GM18499 (cell line): ENCODE measurements around the gene CDS1.
"Not testable (repeated sequence)": the region's sequence is repeated elsewhere in the genome, so short reads cannot be mapped to it uniquely, and the experiment has no call there.

Experiments
- ATAC-seq: cut with Tn5 transposase; IDR thresholded peaks from one replicate; pipeline ENCODE4 v1.9.1; 2021; ENCODE audit warnings: moderate number of reproducible peaks; ENCODE audit not compliant: insufficient read depth, unreplicated experiment

Gene CDS1

DNA sequence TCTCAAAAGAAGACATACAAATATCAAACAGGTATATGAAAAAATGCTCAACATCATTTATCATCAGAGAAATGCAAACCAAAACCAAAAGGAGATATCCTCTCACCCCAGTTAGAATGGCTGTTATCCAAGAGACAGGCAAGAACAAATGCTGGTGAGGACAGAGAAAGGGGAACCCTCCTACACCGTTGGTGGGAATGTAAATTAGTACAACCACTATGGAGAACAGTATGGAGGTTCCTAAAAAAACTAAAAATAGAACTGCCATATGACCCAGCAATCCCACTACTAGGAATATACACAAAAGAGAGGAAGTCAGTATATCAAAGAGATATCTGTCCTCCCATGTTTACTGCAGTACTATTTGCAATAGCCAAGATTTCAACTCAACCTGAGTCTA, 83.5 kb downstream of the CDS1 start:
- ATAC-seq = no peak

DNA sequence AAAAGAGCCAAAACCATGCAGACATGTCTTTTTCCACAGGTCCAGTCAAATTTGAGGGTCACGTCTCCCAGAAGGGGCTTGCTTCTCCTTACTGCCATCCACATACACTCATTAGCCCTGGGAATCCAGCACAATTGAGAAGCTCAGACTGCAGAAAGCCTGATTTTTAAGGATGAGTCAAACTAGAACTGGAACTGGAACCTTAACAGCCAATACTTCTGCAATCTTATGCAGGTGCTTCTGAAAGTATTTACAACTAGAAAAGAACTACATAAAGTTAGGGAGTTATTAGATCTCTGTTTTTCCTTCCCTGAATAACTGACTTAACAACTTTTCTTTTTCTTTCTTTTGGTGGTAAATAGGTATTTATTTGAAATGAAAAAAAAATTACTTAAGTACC, 86.3 kb downstream of the CDS1 start:
- peak; percentile 66 for ATAC-seq

DNA sequence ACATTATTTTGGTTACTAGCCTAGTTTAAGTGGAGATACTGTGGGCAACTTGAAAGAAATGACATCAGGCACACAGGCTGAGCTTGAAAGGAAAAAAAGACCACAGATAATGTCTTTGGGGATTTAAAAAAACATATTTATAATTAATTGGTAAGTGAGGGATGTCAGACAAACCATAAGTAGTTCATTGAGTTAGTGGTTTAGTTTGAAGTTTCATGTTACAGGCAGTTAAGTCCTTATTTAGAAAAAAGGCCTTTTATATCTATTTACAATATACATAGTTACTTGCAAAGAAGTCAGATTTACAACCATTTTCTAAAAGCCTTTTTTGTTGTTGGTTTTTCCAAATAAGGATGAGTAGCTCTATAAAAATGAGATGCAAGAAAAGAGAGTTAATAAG, 89.2 kb downstream of the CDS1 start:
- ATAC-seq = no peak

DNA sequence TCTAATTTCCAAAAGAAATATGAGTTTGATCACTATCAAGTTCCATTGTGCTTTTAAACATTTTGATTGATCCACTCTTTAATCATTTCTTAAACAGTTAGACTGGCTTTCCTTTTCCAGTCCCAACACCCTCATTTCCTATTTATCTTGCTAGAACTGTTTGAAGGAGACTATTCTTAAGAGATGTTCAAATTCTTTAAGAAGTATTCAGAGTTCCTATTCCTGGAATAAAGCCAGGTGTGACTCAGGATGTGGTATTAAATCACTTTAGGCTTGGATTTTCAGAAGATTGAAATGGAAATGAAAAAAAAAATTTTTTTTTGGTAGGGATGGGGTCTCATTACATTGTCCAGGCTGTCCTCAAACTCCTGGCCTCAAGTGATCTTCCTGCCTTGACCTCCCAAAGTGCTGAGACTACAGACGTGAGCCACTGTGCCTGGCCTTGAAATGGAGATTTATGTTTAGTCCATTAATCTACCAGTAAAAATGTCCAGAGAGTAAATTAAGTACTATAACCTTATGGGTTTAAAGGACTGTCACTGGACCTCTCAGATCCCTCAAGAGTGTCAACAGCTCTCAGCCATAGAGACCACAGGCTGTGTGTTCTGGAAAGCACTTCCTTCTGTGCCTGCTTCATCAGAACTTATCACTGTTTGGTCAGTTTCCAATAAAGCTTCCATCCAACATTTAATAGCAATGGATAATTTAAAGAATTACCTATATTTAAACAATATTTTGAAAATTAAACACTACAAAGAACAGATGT, 90.7 kb downstream of the CDS1 start:
- no peak for ATAC-seq

DNA sequence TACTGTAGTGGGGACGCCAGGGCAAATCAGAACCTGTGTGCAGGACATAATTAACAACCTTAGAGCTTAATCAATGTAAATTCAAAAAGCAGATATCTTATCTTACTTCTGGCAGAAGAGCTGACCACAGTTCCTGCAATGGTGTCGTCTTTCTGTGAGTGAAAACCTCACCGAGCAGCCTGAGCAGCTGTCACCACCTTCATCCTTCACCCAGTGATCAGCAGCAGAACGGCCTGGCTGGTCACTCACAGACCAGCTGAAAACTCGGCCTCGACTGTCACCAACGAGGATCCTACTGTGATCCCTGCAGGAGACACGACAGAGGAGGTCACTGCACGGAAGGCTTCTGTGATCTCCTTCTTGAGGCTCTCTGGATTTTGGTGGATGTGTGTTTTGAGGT, 94.2 kb downstream of the CDS1 start:
- ATAC-seq = no peak

DNA sequence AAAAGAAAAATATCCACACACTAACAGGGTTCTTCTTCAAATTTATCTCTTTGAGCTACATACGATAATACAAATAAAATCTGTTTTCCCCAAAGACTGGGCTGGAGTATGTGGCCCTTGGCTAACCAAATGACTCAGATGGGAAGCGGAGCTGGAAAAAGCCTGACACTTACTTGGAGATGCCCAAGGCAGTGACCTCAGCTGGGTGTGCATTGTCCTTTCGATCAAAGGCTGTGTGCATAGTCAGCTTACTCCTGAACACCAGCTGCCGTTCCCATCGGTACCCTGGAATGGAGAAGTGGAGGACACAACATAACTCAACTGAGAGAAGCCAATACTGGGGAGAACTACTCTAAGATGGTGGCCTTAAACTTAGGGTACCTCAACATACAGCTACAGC, 95.1 kb downstream of the CDS1 start:
- ATAC-seq = no peak

DNA sequence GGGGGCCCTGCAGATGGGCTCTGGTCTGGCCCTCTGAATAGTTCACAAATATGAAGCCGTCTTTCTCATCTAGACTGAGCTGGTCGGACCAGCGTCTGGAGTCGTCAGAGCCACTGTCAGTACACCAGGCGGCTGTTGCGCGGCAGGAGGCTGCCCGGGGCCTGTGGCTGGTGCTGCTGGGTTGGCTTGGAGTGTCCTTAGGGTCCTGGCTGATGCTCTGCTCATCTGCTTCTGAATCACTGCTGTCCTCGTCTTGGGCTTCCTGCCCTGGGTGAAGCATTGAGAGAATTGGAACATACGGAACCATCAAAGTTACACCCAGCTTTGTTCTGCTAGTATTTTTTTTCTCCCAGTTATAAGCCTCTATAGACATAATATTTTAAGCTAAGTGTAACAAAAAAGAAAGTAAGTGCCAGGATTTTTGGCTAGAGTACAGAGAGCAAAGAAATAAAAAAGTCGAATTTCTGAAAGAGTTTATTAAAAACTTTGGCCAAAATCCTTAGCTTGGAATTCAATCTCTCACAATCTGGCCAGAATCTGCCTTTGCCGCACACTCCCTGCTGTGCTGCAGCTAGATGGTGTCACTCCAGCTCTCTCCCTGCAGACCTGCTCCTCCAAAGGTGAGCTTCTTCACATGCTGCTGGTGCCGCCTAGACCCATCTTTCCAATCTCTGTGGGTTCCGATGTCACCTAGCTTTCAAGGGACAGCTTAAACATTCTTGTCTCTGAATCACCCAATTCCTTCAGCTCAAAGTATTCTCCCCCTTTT, 96.2 kb downstream of the CDS1 start:
- ATAC-seq = no peak

DNA sequence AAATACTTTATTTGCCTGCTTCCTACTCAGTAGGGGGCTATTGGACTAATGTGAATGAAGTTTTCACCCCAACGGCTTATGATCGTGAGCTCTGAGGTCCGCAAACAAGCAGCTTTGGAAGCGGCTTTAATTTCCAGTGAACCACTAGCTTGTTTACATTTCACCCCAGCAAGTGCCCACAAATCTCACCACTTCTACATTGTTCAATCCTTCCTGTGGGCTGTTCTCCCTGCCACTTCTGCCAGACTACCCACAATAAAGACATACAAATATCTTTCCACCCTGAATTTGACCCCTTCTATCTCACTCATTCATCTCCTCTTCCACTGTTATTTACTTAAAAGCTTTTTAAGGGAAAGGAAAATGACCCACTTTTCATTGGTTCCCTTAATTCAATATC, 98.0 kb downstream of the CDS1 start:
- no peak for ATAC-seq

DNA sequence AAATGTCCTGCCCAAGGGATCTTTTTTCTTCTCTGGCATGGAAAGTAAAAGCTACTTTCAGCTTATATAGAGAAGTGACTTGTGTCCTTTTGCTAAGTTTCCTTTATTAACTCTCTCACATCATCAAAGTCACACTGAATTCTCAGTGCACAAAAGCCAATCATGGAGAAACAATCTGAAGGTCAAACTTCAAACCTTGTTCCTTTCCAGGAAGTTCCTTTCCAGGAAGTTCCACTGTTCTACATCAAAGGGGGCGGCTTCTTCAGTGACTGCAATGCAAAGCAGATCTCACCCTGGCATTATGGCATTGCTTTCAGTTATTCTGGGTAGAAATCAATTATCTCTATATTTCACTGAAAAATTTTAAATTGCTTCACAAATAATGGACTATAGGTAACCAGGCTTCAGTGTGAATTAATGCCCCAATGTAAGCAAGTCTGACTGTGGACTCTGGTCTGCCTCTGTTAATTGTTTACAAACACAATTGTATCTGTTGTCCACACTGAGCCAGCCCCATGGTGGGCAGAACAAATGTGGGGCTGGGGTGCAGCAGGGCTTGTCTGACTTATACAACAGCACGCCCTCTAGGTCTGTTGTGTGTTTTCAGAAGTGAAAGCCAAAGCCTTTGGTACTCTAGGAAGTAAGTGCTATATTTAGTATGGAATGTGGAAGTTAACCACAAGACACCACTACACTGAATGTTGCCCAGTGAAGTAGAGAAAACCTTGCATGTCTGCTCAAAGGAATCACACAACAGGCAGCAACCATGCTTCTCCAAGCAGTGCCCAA, 98.8 kb downstream of the CDS1 start:
- no peak for ATAC-seq

DNA sequence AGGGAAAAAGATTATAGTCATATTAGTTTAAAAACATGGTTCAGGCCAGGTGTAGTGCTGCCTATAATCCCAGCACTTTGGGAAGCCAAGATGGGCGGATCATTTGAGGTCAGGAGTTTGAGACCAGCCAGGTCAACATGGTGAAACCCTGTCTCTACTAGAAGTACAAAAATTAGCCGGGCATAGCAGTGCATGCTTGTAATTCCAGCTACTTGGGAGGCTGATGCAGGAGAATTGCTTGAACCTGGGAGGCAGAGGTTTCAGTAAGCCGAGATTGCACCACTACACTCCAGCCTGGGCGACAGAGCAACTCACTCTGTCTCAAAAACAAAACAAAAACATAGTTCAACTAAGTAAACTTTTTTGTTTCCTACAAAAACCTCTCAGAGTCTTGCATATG, 99.7 kb downstream of the CDS1 start:
- ATAC-seq = not testable (repeated sequence)

DNA sequence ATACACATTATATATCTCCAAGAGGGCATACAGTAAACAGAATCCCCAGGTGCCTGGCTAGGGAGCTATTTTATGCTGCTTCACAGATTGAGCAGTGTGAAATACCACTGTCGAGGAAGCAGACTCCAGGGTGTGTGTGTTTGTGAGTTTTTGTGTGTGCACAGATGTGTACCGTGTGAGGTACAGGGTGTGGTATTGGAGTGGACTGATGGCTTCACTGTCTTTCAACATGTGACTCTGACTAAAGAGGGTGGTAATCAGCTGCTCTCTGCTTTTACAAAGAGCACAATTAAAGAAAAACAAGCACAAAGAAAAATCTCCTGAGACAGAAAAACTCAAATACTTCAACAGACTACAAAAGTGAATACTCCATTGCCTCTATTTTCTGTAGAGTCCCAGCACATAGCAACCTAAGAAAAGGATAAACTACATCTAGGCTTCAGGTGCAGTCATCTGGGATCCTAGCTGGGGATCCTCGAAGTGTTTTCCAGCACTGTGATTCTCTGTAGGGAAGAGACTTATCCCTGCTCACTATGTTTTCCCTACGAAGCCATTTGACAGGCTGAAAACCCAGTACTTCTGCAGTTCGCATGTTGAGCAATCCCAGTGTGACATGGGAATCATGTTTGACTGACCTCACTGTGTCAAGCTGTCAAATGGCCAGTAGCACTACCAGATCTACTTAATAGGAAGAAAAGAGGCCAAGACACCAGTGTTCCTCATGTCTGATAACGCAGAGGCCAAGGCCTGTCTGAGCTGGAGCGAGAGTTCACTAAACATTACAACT, 100.3 kb downstream of the CDS1 start:
- no peak for ATAC-seq

DNA sequence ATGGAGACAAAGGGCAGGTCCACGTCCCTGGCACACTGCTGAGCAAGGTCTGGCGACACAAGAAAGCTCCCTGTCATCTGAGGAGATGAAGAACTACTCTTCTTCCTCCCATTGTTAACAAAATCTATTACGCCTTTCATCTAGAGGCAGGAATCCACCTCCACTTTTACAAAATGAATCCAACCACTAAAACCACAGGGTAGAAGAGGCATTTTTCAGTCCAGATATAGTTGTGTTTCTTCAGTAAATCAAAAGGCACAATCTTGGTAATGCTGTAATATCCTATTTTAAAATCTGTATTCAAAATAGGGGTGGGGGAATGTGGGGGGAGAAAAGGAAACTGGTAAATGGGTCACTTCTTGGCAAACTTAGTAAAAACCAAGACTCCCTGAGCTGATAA, 101.4 kb downstream of the CDS1 start:
- ATAC-seq = no peak

DNA sequence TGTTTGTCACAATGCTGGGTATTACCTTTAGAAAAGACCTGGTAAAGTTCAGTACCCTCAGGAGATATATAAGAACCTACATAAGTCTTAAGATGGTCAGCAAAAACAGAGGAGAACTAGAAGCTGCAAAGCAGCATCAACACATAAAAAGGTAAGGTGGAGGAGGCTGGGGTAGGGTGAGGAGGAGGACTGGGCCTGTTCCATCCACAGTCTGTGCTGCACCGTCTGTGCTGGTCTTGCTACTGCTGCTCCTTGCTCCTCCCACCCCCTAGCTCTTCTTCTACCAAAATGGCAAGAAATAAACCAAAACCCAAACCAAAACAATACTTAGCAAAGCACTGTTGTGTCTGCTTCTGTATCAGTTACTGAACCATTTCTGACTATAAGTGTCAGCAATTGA, 102.2 kb downstream of the CDS1 start:
- no peak for ATAC-seq

DNA sequence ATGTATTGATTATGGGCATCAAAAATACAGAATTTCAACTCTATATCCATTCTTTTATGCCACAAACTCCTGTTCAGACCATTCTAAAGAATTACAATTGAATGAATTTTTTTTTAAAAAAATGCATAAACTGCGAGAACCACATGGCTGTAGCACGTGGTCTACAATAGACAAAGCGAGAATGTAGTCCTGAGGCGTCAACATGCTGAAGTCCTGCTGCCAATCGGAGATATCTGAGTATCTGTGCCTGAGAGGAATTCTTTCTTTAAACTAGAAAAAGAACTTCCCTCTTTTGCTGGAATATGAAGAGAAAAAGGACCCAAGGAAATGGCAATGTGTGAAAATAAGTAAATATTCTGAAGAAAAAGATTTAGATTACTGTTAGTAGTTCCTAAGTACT, 105.7 kb downstream of the CDS1 start:
- no peak for ATAC-seq

DNA sequence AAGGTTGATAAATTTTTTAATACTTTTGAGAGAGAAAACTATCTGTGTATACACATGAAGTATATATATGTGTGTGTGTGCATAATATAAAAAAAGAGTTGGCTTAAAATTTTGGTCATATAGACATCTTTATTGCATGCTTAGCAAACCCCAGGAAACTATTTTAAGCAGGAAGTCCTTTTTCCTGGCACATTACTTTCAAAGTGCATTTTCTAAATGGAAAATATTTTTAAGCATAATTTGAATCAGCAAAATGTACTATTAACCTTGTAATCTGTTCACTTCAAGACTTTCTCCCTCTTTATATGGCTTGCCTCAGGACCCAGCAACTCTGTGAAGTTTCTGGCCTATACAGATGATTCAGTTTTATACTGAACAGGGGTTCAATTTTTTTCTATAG, 106.3 kb downstream of the CDS1 start:
- ATAC-seq = no peak

DNA sequence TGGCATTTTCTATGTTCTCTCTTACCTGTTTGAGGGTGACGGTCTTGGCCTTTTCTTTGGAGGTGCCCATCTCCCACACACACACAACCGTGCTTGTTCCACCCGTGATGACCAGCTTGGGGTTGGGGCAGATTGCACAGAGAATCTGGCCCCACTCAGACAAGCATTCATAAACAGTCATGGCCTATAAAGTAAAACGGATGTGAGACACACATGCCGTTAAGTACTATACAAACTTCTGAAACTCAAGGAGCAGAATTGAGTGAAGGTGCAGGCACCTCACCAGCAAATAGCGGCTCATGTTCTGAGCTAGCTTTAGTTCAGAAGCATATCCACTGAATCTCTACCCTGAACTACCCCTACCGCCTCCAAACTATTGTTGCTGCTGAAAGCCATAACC, 107.6 kb downstream of the CDS1 start:
- no peak for ATAC-seq

DNA sequence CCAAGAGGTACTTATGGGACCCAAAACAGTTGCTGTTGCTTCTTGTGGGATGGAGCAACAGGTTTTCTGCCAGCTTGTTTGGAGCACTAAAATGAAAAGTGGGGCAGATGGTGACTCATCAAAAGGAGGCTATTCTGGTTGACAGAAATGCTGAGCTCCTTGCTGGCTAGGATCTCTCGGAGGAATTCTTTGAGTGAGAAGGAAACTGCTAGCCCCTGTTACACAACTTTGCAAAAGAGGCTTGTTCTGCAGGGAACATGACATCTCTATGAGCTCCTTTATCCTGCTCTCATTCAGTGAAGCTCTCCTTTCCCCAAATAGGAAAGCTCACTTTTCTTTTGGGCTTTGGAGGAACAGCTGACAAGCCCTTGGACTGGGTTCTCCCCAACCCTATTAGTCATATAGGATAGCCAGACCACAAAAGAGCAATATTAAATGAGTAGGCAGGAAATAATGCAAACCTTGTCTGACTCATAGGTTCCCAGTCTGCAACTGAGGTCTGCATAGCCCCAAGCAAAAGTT, 108.3 kb downstream of the CDS1 start:
- no peak for ATAC-seq

DNA sequence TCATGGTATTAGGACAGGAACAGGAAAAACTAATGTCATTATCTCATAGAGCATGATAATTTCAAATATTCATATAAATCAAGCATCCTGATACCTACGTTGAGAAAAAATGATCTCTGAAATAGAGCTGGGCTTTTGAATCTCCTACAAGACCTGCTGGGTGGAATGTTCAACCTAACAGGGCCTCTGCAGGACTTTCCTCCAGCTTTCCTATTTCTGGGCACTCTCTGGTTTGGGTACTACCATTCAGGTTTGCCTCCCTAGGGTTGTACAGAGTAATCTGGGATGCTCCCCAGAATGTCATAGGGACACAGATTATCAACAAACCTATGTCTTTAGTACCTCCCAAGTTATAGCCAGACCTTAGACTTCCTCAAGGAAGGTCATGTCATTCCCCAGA, 108.9 kb downstream of the CDS1 start:
- ATAC-seq = no peak

DNA sequence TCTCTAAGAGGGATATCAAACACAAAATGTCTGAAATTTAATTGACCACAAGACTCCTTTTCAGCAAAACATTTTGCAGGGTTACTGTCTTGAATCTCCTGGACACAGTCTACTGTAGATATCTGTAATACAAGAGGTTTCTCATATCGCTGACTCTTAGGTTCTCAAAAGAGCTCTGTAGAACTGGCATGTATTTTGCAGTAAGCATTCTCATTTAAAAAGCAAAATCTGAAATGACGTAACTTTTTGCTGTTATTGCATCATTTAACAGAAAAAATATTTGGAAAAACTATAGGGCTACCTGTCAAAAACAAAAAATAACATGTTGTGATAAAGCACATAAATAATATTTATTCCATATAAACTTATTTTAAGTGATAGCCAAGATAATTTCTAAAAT, 114.2 kb downstream of the CDS1 start:
- ATAC-seq = no peak

DNA sequence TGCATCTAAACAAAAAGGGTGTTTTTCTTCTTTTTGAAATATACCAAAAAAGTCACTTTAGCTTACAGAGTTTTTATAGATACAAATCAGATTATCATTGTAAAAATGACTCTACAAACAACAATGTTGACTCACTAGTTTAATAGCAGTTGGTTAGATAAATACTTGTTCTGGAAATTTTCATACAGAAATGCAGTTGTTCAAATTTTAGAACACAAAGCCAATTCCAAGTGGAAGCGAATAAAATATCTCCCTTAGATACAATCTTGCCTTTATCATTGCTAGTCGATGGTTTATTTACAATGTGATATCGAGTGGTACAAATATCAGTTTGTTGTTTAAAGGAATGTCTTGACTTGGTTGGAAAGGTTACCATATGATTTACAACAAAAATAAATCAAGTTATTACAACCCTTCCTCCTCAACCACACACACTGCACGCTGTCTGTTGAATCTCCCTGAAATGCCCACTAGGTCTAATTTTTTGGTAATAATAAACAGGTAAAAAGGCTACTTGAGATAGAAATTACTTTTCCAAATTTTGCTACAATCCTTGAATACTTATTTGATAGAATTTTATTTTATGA, 114.8 kb downstream of the CDS1 start:
- ATAC-seq = no peak
